PC-9 (cell line): ENCODE measurements around the gene SLC39A2. TPM values are rescaled to one million over a fixed set of nuclear protein-coding genes. Genes with fewer than 3 reads are reported as not detected.

Experiments
- BruUV-seq: library from RNA; stranded (reverse); fragments of 400-500 nt; replicated peaks from 2 replicates; lab custom pipeline; 2021; lab: Mats Ljungman, UMichigan
- CTCF ChIA-PET: fragments of 300-600 bp; sonication (Branson Sonifier 250); formaldehyde crosslinking; loops from one replicate; lab custom pipeline; 2022; ENCODE audit warnings: antibody characterized with exemption; lab: Charles Lee
- POLR2A ChIA-PET: fragments of 300-600 bp; sonication (Branson Sonifier 250); formaldehyde crosslinking; loops from one replicate; lab custom pipeline; 2022; ENCODE audit warnings: antibody characterized with exemption; ENCODE audit not compliant: unreplicated experiment; lab: Charles Lee
- DNase-seq, 2 experiments: peaks; one replicate each; pipeline versions ENCODE4 v3.0.0 to v3.0.0-alpha.2; 2015 to 2022; ENCODE audit warnings: mixed read lengths in 1 of 2
- H2AFZ ChIP-seq: fragments of 200-600 bp; sonication (generic); 2 replicates; pipeline ENCODE4 v1.8.1; 2017; ENCODE audit warnings: antibody characterized with exemption
- H3F3A ChIP-seq: fragments of 200-600 bp; sonication (generic); 2 replicates; pipeline ENCODE4 v1.8.1; 2017; ENCODE audit warnings: antibody characterized with exemption, mild to moderate bottlenecking, low read depth; ENCODE audit not compliant: insufficient read depth
- H3K27ac ChIP-seq: fragments of 200-600 bp; sonication (generic); 2 replicates; pipeline ENCODE4 v1.6.1; 2016; ENCODE audit warnings: mixed run types
- H3K27me3 ChIP-seq: fragments of 200-600 bp; sonication (generic); 2 replicates; pipeline ENCODE4 v1.6.1; 2016; ENCODE audit warnings: low read depth, mixed run types; ENCODE audit not compliant: insufficient read depth
- H3K36me3 ChIP-seq: fragments of 200-600 bp; sonication (generic); 2 replicates; pipeline ENCODE4 v1.6.1; 2016; ENCODE audit warnings: low read depth, mixed run types
- H3K4me1 ChIP-seq: fragments of 200-600 bp; sonication (generic); replicated peaks from 2 replicates; pipeline ENCODE4 v1.6.1; 2016; ENCODE audit warnings: mixed run types; ENCODE audit not compliant: insufficient read depth
- H3K4me2 ChIP-seq: fragments of 200-600 bp; sonication (generic); 2 replicates; pipeline ENCODE4 v1.6.1; 2017; ENCODE audit warnings: mixed run types
- H3K4me3 ChIP-seq: fragments of 200-600 bp; sonication (generic); 2 replicates; pipeline ENCODE4 v1.6.1; 2016; ENCODE audit warnings: mixed run types
- H3K79me2 ChIP-seq: fragments of 200-600 bp; sonication (generic); 2 replicates; pipeline ENCODE4 v1.6.1; 2017; ENCODE audit warnings: low read depth, mixed run types
- H3K9me2 ChIP-seq: fragments of 200-600 bp; sonication (generic); 2 replicates; pipeline ENCODE4 v1.8.1; 2017; ENCODE audit warnings: mild to moderate bottlenecking; ENCODE audit not compliant: insufficient read depth
- H3K9me3 ChIP-seq: fragments of 200-600 bp; sonication (generic); 2 replicates; pipeline ENCODE4 v1.8.1; 2016; ENCODE audit warnings: low read depth; ENCODE audit not compliant: insufficient read depth
- H4K20me1 ChIP-seq: fragments of 200-600 bp; sonication (generic); 2 replicates; pipeline ENCODE4 v1.8.1; 2017; ENCODE audit not compliant: insufficient read depth
- CTCF ChIP-seq: fragments of 200-600 bp; sonication (generic); conservative IDR thresholded peaks from 2 replicates; pipeline ENCODE4 v1.6.1; 2017; ENCODE audit warnings: mixed run types, antibody characterized with exemption, mild to moderate bottlenecking, moderate library complexity
- EZH2 ChIP-seq: fragments of 200-600 bp; sonication (generic); IDR thresholded peaks from 2 replicates; pipeline ENCODE4 v1.8.0; 2017; ENCODE audit warnings: antibody characterized with exemption, low read depth
- intact Hi-C: fragments of 100-400 bp; cut with micrococcal nuclease; formaldehyde crosslinking; loops from one replicate; pipeline ENCODE4 v1.10.0; 2022; ENCODE audit not compliant: unreplicated experiment
- total RNA-seq: library from RNA; stranded (reverse); gene quantifications from 2 replicates; pipeline ENCODE4 v1.2.3, GENCODE V29; 2021

Gene SLC39A2
- total RNA-seq, 1 experiment from 2014 or later = 0.35 TPM

GRCh38 chr14:21029917-21030316 lies 30.8 kb downstream of the SLC39A2 start, which contains the start of gene TPPP2:
Gene TPPP2 (plus strand): TSS chr14:21030217. CDS start chr14:21030582, 365 bp downstream.
- H3K9me2 ChIP-seq = no peaks in the 10 kb centered on the region
- H3K4me2 ChIP-seq = no peak within 1 kb of the TSS
- CTCF ChIA-PET = no interaction called here
- H4K20me1 ChIP-seq = no peaks in the 10 kb centered on the region
- H3K4me3 ChIP-seq = no peak within 1 kb of the TSS
- H3K79me2 ChIP-seq = no peaks in the 10 kb centered on the region
- no peak for TF ChIP-seq EZH2
- TF ChIP-seq CTCF = no peak
- intact Hi-C loops = no loop called here
- H3K9me3 ChIP-seq = no peaks in the 10 kb centered on the region
- no peak for DNase-seq
- H3K4me1 ChIP-seq = no peaks in the 10 kb centered on the region
- H3F3A ChIP-seq = no peaks in the 10 kb centered on the region
- no peaks in the 10 kb centered on the region for H3K36me3 ChIP-seq
- no peak within 1 kb of the TSS for H3K27ac ChIP-seq
- no peak within 1 kb of the TSS for H2AFZ ChIP-seq
- H3K27me3 ChIP-seq = no peaks in the 10 kb centered on the region; the same call in 1 of the 2 replicates
- BruUV-seq = no TSS peak
- POLR2A ChIA-PET = no interaction called here

- no TSS peak for BruUV-seq
- Histone ChIP-seq H3K9me3 (no peaks in the 10 kb centered on the region), H3K9me2 (no peaks in the 10 kb centered on the region), H4K20me1 (no peaks in the 10 kb centered on the region), H3K36me3 (no peaks in the 10 kb centered on the region), H3K4me3 (no peak overlapping the region), H3K79me2 (no peaks in the 10 kb centered on the region), H3K4me2 (no peak overlapping the region), H3K4me1 (no peaks in the 10 kb centered on the region), H3K27ac (no peak overlapping the region), H3F3A (no peaks in the 10 kb centered on the region), H3K27me3 (no peaks in the 10 kb centered on the region; the same call in 1 of the 2 replicates), H2AFZ (no peak overlapping the region)
- DNase-seq = no peak
- ChIA-PET POLR2A (no interaction called here), CTCF (no interaction called here)
- intact Hi-C loops = no loop called here
- TF ChIP-seq CTCF (no peak), EZH2 (no peak)
Observed at GRCh38 chr14:21030531-21030930, 31.4 kb downstream of the SLC39A2 start.

GRCh38 chr14:21032326-21033132 lies 33.4 kb downstream of the SLC39A2 start:
- H3K36me3 ChIP-seq = no peaks in the 10 kb centered on the region
- DNase-seq = no peak
- H3K4me3 ChIP-seq = no peak overlapping the region
- BruUV-seq = no TSS peak
- intact Hi-C loops = no loop called here
- no peaks in the 10 kb centered on the region for H4K20me1 ChIP-seq
- no peak overlapping the region for H2AFZ ChIP-seq
- H3K9me2 ChIP-seq = no peaks in the 10 kb centered on the region
- ChIA-PET CTCF (no interaction called here), POLR2A (interaction anchor here (0.6 kb wide), 1 partner anchor 18 kb away, joined by 6 read pairs; no protein-coding TSS in a partner anchor)
- H3K4me2 ChIP-seq = no peak overlapping the region
- H3K9me3 ChIP-seq = no peaks in the 10 kb centered on the region
- no peaks in the 10 kb centered on the region; the same call in 1 of the 2 replicates for H3K27me3 ChIP-seq
- H3K27ac ChIP-seq = no peak overlapping the region
- H3K4me1 ChIP-seq = no peaks in the 10 kb centered on the region
- no peak for TF ChIP-seq CTCF
- no peak for TF ChIP-seq EZH2
- no peaks in the 10 kb centered on the region for H3K79me2 ChIP-seq
- no peaks in the 10 kb centered on the region for H3F3A ChIP-seq
